GM12878 (cell line): ENCODE measurements around the gene MMD. TPM values are rescaled to one million over a fixed set of nuclear protein-coding genes. Genes with fewer than 3 reads are reported as not detected.

Experiments used
- ATAC-seq: fragments of 200-7000 bp; cut with Tn5 transposase; 3 replicates; pipeline ENCODE4 v1.9.1; 2020; ENCODE audit warnings: mild to moderate bottlenecking, moderate library complexity
- BruUV-seq: library from RNA; stranded (reverse); fragments of 400-500 nt; replicated peaks from 2 replicates; lab custom pipeline; 2021; lab: Mats Ljungman, UMichigan
- CTCF ChIA-PET: fragments of 300-600 bp; sonication (Branson Sonifier 250); formaldehyde crosslinking; extraction: SDS; loops from one replicate; lab custom pipeline; 2021; ENCODE audit warnings: inconsistent platforms; lab: Yijun Ruan, JAX
- POLR2A ChIA-PET: fragments of 350-600 bp; formaldehyde crosslinking; extraction: SDS; loops from one replicate; lab custom pipeline; 2021; ENCODE audit warnings: inconsistent platforms; lab: Charles Lee
- RAD21 ChIA-PET: fragments of 300-600 bp; sonication (Branson Sonifier 250); formaldehyde crosslinking; loops from one replicate; lab custom pipeline; 2023; ENCODE audit warnings: antibody characterized with exemption; ENCODE audit not compliant: unreplicated experiment; lab: Charles Lee
- SMC1A ChIA-PET: fragments of 300-600 bp; sonication (Branson Sonifier 250); formaldehyde crosslinking; loops from one replicate; lab custom pipeline; 2023; ENCODE audit not compliant: unreplicated experiment, uncharacterized antibody; lab: Charles Lee
- DNase-seq: peaks from one replicate; pipeline ENCODE4 v3.0.0-alpha.2; 2011; ENCODE audit warnings: low read depth, low spot score
- FAIRE-seq: peaks from 3 replicates; lab custom pipeline; 2011; peaks lifted over from hg19 to GRCh38; lab: Jason Lieb, UNC
- H2AFZ ChIP-seq: 2 replicates; pipeline ENCODE4 v1.6.0; 2011; ENCODE audit warnings: low read depth, low read length, control low read depth; ENCODE audit not compliant: control insufficient read depth
- H3K27ac ChIP-seq: 2 replicates; pipeline ENCODE4 v1.5.1; 2011; ENCODE audit warnings: control low read depth; ENCODE audit not compliant: control insufficient read depth, insufficient read depth
- H3K27me3 ChIP-seq, 2 experiments: replicated peaks in 1 of 2; 2 replicates each; pipeline versions ENCODE4 v1.6.0 to v1.6.1; 2011; ENCODE audit warnings: low read length in 1 of 2; ENCODE audit not compliant: control insufficient read depth in 2 of 2, insufficient read depth in 2 of 2
- H3K36me3 ChIP-seq, 2 experiments: 2 replicates each; pipeline ENCODE4 v1.5.1; 2011; ENCODE audit warnings: low read length in 1 of 2; ENCODE audit not compliant: control insufficient read depth in 2 of 2, insufficient read depth in 2 of 2
- H3K4me1 ChIP-seq: 2 replicates; pipeline ENCODE4 v1.6.1; 2011; ENCODE audit warnings: mild to moderate bottlenecking, low read length, moderate library complexity, mixed read lengths; ENCODE audit not compliant: control insufficient read depth, insufficient read depth
- H3K4me2 ChIP-seq: 2 replicates; pipeline ENCODE4 v1.6.0; 2011; ENCODE audit warnings: control low read depth; ENCODE audit not compliant: control insufficient read depth, insufficient read depth
- H3K4me3 ChIP-seq: fragments of 200-600 bp; sonication (generic); 2 replicates; pipeline ENCODE4 v1.5.1; 2016
- H3K79me2 ChIP-seq: 2 replicates; pipeline ENCODE4 v1.6.0; 2011; ENCODE audit warnings: low read length; ENCODE audit not compliant: control insufficient read depth, insufficient read depth
- H3K9ac ChIP-seq: 2 replicates; pipeline ENCODE4 v1.8.0; 2011; ENCODE audit warnings: low read length, control low read depth, mixed read lengths; ENCODE audit not compliant: control insufficient read depth, insufficient read depth
- H3K9me3 ChIP-seq: replicated peaks from 3 replicates; pipeline ENCODE4 v1.5.1; 2011; ENCODE audit warnings: mild to moderate bottlenecking, low read length; ENCODE audit not compliant: control insufficient read depth, insufficient read depth
- H4K20me1 ChIP-seq: 2 replicates; pipeline ENCODE4 v1.6.0; 2011; ENCODE audit not compliant: control insufficient read depth, insufficient read depth
- ATF7 ChIP-seq: fragments of 450-650 bp; IDR thresholded peaks from 2 replicates; pipeline ENCODE4 v1.6.1; 2016; ENCODE audit warnings: low read depth, mild to moderate bottlenecking
- CREM ChIP-seq: IDR thresholded peaks from 2 replicates; pipeline ENCODE4 v1.6.1; 2014; ENCODE audit warnings: antibody characterized with exemption, low read depth
- EGR1 ChIP-seq, 2 experiments: IDR thresholded peaks; 1 replicate in 1 of 2; 2 replicates in 1 of 2; pipeline ENCODE4 v1.6.1; 2011 to 2012; ENCODE audit warnings: low read depth in 2 of 2, low read length in 2 of 2, borderline replicate concordance in 1 of 2, mild to moderate bottlenecking in 1 of 2, moderate library complexity in 1 of 2
- GABPA ChIP-seq: IDR thresholded peaks from 2 replicates; pipeline ENCODE4 v1.6.1; 2014; ENCODE audit warnings: antibody characterized with exemption, low read depth, mild to moderate bottlenecking, inconsistent platforms
- IKZF2 ChIP-seq, 2 experiments: fragments of 450-650 bp; IDR thresholded peaks; 2 replicates each; pipeline ENCODE4 v1.6.1; 2017; ENCODE audit warnings: mild to moderate bottlenecking in 2 of 2, moderate library complexity in 2 of 2
- KAT2A ChIP-seq: conservative IDR thresholded peaks from 2 replicates; pipeline ENCODE4 v1.6.1; 2011; ENCODE audit warnings: low read depth, low read length; ENCODE audit not compliant: control insufficient read depth
- MAX ChIP-seq: IDR thresholded peaks from 2 replicates; pipeline ENCODE4 v1.6.1; 2012; ENCODE audit warnings: low read depth, low read length, improper control_type of control experiment
- MLLT1 ChIP-seq: fragments of 450-650 bp; IDR thresholded peaks from 2 replicates; pipeline ENCODE4 v1.6.1; 2016; ENCODE audit warnings: mild to moderate bottlenecking
- MTA2 ChIP-seq: fragments of 450-650 bp; IDR thresholded peaks from 2 replicates; pipeline ENCODE4 v1.6.1; 2016; ENCODE audit warnings: low read depth, mild to moderate bottlenecking, moderate library complexity
- NR2C1 ChIP-seq: fragments of 450-650 bp; IDR thresholded peaks from 2 replicates; pipeline ENCODE4 v1.6.1; 2017; ENCODE audit warnings: antibody characterized with exemption, mild to moderate bottlenecking, moderate library complexity
- RELB ChIP-seq: fragments of 450-650 bp; IDR thresholded peaks from 2 replicates; pipeline ENCODE4 v1.6.1; 2017; ENCODE audit warnings: low read depth, mild to moderate bottlenecking, moderate library complexity
- YBX1 ChIP-seq: fragments of 450-650 bp; IDR thresholded peaks from 2 replicates; pipeline ENCODE4 v1.6.1; 2016; ENCODE audit warnings: antibody characterized with exemption
- ZBED1 ChIP-seq: IDR thresholded peaks from 2 replicates; pipeline ENCODE4 v1.6.1; 2016; ENCODE audit warnings: borderline replicate concordance
- ZBTB33 ChIP-seq: fragments of 450-650 bp; IDR thresholded peaks from 2 replicates; pipeline ENCODE4 v1.6.1; 2017; ENCODE audit warnings: mild to moderate bottlenecking
- WGBS: methylation state at CpG from one replicate; pipeline ENCODE4 v1.1.6; 2016; ENCODE audit warnings: low lambda C conversion rate; ENCODE audit not compliant: insufficient replicate concordance, insufficient coverage; ENCODE audit errors: missing lambda C conversion rate; 5-methylcytosine and 5-hydroxymethylcytosine counted together
- in situ Hi-C: fragments of 300-500 bp; cut with MboI; formaldehyde crosslinking; loops from 9 replicates; pipeline ENCODE4 v1.14.3; 2018; ENCODE audit warnings: mixed read lengths
- intact Hi-C: fragments of 100-400 bp; cut with micrococcal nuclease; formaldehyde crosslinking; loops from one replicate; pipeline ENCODE4 v1.14.2; 2022; ENCODE audit not compliant: unreplicated experiment
- polyA plus RNA-seq, 11 experiments: library from polyadenylated mRNA; depleted of rRNA in 4 of 11; unstranded in 6 of 11; stranded (reverse) in 5 of 11; fragments of >200 nt; fragmentation: Nextera tagmentation in 4 of 11; fragmentation: Illumina TruSeq in 1 of 11; extraction: Ambion mirVana in 4 of 11; extraction: Trizol in 1 of 11; gene quantifications; 1 replicate in 1 of 11; 2 replicates in 10 of 11; pipeline versions ENCODE4 v1.2.1 to v1.2.3, GENCODE V29; 2011 to 2016; ENCODE audit warnings: inconsistent platforms in 2 of 11, missing spikeins in 2 of 11, low read depth in 1 of 11
- total RNA-seq, 4 experiments: library from RNA; depleted of rRNA in 3 of 4; stranded (reverse); fragments of >200 nt in 3 of 4; fragmentation: Illumina TruSeq in 1 of 4; extraction: Trizol in 1 of 4; gene quantifications; 2 replicates each; pipeline versions ENCODE4 v1.2.1 to v1.2.3, GENCODE V29; 2013 to 2021

The MMD gene
- total and polyA plus RNA-seq, 10 of the 15 experiments (the other 5 are each of a cell fraction or from before 2014, with no cell fraction given) = 8.0 to 46.7 (median 22.3) TPM

GRCh38 chr17:55414983-55415382, 6.7 kb downstream of the MMD start:
- BruUV-seq = no TSS peak
- DNase-seq (no peak), FAIRE-seq (no peak), ATAC-seq (no peak)
- H3K4me2 ChIP-seq = peak overlapping the region; percentile 59
- H3K4me3 ChIP-seq = no peak overlapping the region
- intact Hi-C loops (no loop called here), in situ Hi-C loops (no loop called here)
- no peak overlapping the region for H3K9ac ChIP-seq
- WGBS = 94% methylated on average over 4 of the region's 4 CpGs
- POLR2A ChIA-PET = interaction anchor here (0.6 to 1.9 kb wide), 5 partner anchors 15 to 172 kb away, joined by 3 to 8 read pairs (median 6); no protein-coding TSS in a partner anchor
- SMC1A ChIA-PET = interaction anchor here (0.7 to 16.9 kb wide), 10 partner anchors 8 to 97 kb away, joined by 3 to 359 read pairs (median 17); partner anchors contain the start of gene SMIM36
- RAD21 ChIA-PET = interaction anchor here (0.6 to 8.9 kb wide), 6 partner anchors 11 to 99 kb away, joined by 3 to 99 read pairs (median 17); partner anchors contain the start of gene SMIM36
- H4K20me1 ChIP-seq = no peaks in the 10 kb centered on the region
- H3K27me3 ChIP-seq = no peaks in the 10 kb centered on the region
- peaks cover 5 to 22% of the 10 kb centered on the region in 2 experiments for H3K36me3 ChIP-seq
- H3K79me2 ChIP-seq = peaks cover 63% of the 10 kb centered on the region
- TF ChIP-seq ATF7 (no peak), CREM (no peak), NR2C1 (no peak), IKZF2 (IDR thresholded peaks at IDR 0.05) (no peak), RELB (no peak), YBX1 (no peak), EGR1 (IDR thresholded peaks at IDR 0.05; ENCODE audit: borderline replicate concordance in 1 of 2, low read depth in 2 of 2, low read length in 2 of 2) (no peak), MAX (no peak), ZBED1 (no peak), ZBTB33 (no peak), MTA2 (no peak), GABPA (no peak), MLLT1 (no peak), KAT2A (no peak)
- no peak overlapping the region for H2AFZ ChIP-seq
- H3K27ac ChIP-seq = no peak overlapping the region
- H3K9me3 ChIP-seq = no peaks in the 10 kb centered on the region
- H3K4me1 ChIP-seq = peaks cover 9% of the 10 kb centered on the region; the same call in 1 of the 2 replicates
- CTCF ChIA-PET = interaction anchor here (0.8 to 5.3 kb wide), 7 partner anchors 9 to 99 kb away, joined by 3 to 32 read pairs (median 4); partner anchors contain the start of gene SMIM36
